ENCODE results near the gene CACNA1S.

Gene CACNA1S

DNA sequence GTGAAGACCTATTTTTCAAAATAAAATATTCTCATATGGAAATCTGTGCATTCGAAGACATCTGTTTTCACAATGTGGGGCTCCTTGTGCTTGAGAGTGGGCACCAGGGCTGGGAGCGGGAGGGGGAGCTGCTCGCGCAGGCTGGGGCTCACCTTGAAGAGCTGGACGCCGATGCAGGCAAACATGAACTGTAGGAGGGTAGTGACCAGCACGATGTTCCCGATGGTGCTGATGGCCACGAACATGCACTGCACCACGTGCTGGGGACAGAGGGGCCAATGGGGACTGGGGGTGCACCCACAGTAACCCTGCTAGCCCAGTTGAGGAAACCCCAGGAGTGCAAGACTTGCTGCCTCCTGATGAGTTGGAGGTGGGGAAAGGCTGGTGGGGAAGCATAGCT lies 46.5 kb downstream of the CACNA1S start:
- H3K4me2 ChIP-seq (ENCODE audit: low read length), result no peak overlapping the region
- H3F3A ChIP-seq (ENCODE audit: insufficient read depth, low read length), result no peaks in the 10 kb centered on the region
- no peaks in the 10 kb centered on the region for H3K9me3 ChIP-seq (ENCODE audit: low read length)
- no peak overlapping the region for H3K9ac ChIP-seq (ENCODE audit: low read length)
- no peak overlapping the region for H3K27ac ChIP-seq (ENCODE audit: low read depth, low read length, poor library complexity, severe bottlenecking)
- H3K27me3 ChIP-seq (ENCODE audit: insufficient read depth, low read length), result peaks cover 8% of the 10 kb centered on the region; the same call in 1 of the 2 replicates
- H3K4me3 ChIP-seq (ENCODE audit: low read depth, low read length, poor library complexity, severe bottlenecking), result no peak overlapping the region
- H3K4me1 ChIP-seq (ENCODE audit: insufficient read depth, low read length, severe bottlenecking), result no peaks in the 10 kb centered on the region
- H2AFZ ChIP-seq (ENCODE audit: low read length), result no peak overlapping the region
- no peak for TF ChIP-seq CTCF (IDR thresholded peaks at IDR 0.05; ENCODE audit: low read length)
- no peak for TF ChIP-seq EZH2 (IDR thresholded peaks at IDR 0.05; ENCODE audit: borderline replicate concordance, low read length)
- H3K9me2 ChIP-seq (ENCODE audit: low read depth, low read length), result no peaks in the 10 kb centered on the region
- H4K20me1 ChIP-seq (ENCODE audit: insufficient read depth, low read length), result no peaks in the 10 kb centered on the region
- H3K79me2 ChIP-seq (ENCODE audit: insufficient read depth, low read length), result no peaks in the 10 kb centered on the region
- no peaks in the 10 kb centered on the region for H3K36me3 ChIP-seq (ENCODE audit: insufficient read depth, low read length)

DNA sequence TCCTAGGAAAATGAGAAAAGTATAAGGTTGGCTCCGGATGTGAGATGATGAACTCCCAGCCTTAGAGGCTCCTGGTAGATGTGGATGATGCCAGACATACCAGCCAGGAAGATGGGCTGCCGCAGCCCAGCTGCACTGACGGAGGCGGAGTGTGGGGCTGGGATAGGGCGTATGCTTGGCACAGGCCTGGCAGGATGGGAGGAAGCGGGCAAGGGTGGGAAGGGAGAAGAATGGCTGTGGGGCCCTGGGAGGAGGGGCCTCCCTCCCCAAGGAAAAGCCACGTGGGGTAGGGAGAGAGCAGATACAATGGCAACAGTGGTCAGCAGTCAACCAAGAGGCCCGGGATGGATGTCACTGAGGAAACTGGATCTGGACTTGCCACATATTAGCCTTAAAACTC lies 47.4 kb downstream of the CACNA1S start:
- Histone ChIP-seq H3K9me3 (ENCODE audit: low read length) (no peaks in the 10 kb centered on the region), H3K4me1 (ENCODE audit: insufficient read depth, low read length, severe bottlenecking) (no peaks in the 10 kb centered on the region), H3K4me2 (ENCODE audit: low read length) (no peak overlapping the region), H4K20me1 (ENCODE audit: insufficient read depth, low read length) (no peaks in the 10 kb centered on the region), H2AFZ (ENCODE audit: low read length) (no peak overlapping the region), H3K4me3 (ENCODE audit: low read depth, low read length, poor library complexity, severe bottlenecking) (no peak overlapping the region), H3K9ac (ENCODE audit: low read length) (no peak overlapping the region), H3K36me3 (ENCODE audit: insufficient read depth, low read length) (no peaks in the 10 kb centered on the region), H3F3A (ENCODE audit: insufficient read depth, low read length) (no peaks in the 10 kb centered on the region), H3K9me2 (ENCODE audit: low read depth, low read length) (no peaks in the 10 kb centered on the region), H3K27me3 (ENCODE audit: insufficient read depth, low read length) (peaks cover 8% of the 10 kb centered on the region; the same call in 1 of the 2 replicates), H3K79me2 (ENCODE audit: insufficient read depth, low read length) (no peaks in the 10 kb centered on the region), H3K27ac (ENCODE audit: low read depth, low read length, poor library complexity, severe bottlenecking) (no peak overlapping the region)
- no peak for TF ChIP-seq CTCF (IDR thresholded peaks at IDR 0.05; ENCODE audit: low read length)
- TF ChIP-seq EZH2 (IDR thresholded peaks at IDR 0.05; ENCODE audit: borderline replicate concordance, low read length), result no peak

DNA sequence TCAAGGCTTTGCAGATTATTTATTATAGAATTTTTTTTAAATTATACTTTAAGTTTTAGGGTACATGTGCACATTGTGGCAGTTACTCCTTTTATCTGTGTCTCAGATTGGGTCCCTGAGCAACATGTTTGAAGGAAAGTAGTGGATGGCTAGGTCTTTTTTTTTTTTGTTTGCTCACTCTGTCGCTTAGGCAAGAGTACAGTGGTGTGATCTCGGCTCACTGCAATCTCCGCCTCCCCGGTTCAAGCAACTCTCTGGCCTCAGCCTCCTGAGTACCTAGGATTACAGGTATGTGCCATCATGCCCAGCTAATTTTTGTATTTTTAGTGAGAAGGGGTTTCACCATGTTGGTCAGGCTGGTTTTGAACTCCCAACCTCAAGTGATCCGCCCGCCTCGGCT lies 49.1 kb downstream of the CACNA1S start:
- H3K9ac ChIP-seq (ENCODE audit: low read length), result no peak overlapping the region
- peaks cover 8% of the 10 kb centered on the region; the same call in 1 of the 2 replicates for H3K27me3 ChIP-seq (ENCODE audit: insufficient read depth, low read length)
- H3K27ac ChIP-seq (ENCODE audit: low read depth, low read length, poor library complexity, severe bottlenecking), result no peak overlapping the region
- no peaks in the 10 kb centered on the region for H3K9me2 ChIP-seq (ENCODE audit: low read depth, low read length)
- H3K4me1 ChIP-seq (ENCODE audit: insufficient read depth, low read length, severe bottlenecking), result no peaks in the 10 kb centered on the region
- no peak overlapping the region for H3K4me2 ChIP-seq (ENCODE audit: low read length)
- no peaks in the 10 kb centered on the region for H3K9me3 ChIP-seq (ENCODE audit: low read length)
- H3F3A ChIP-seq (ENCODE audit: insufficient read depth, low read length), result no peaks in the 10 kb centered on the region
- no peak overlapping the region for H3K4me3 ChIP-seq (ENCODE audit: low read depth, low read length, poor library complexity, severe bottlenecking)
- H2AFZ ChIP-seq (ENCODE audit: low read length), result no peak overlapping the region
- H3K79me2 ChIP-seq (ENCODE audit: insufficient read depth, low read length), result no peaks in the 10 kb centered on the region
- H3K36me3 ChIP-seq (ENCODE audit: insufficient read depth, low read length), result no peaks in the 10 kb centered on the region
- no peaks in the 10 kb centered on the region for H4K20me1 ChIP-seq (ENCODE audit: insufficient read depth, low read length)
- TF ChIP-seq EZH2 (IDR thresholded peaks at IDR 0.05; ENCODE audit: borderline replicate concordance, low read length) (no peak), CTCF (IDR thresholded peaks at IDR 0.05; ENCODE audit: low read length) (no peak)
